ENCODE measurements around the gene OR9Q1.

DNA sequence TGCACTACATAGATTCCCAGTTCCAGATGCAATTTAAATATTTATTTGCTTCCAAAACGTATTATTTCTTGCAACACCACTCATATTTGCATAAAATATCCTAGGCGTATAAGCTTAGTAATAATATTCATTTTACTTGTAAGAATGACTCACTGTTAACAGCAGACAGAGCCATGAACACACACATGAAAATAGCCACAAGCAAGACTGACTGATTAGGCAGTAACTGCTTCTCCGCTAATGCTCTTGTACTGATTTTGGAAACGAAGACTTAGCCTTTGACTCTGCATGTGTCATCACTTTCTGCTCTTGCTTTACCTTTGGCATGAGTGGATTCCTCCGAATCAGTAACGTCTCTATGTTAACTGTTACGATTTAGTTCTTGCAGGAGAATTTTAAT lies 199.0 kb downstream of the OR9Q1 start:
- TF ChIP-seq, protein P1, sequence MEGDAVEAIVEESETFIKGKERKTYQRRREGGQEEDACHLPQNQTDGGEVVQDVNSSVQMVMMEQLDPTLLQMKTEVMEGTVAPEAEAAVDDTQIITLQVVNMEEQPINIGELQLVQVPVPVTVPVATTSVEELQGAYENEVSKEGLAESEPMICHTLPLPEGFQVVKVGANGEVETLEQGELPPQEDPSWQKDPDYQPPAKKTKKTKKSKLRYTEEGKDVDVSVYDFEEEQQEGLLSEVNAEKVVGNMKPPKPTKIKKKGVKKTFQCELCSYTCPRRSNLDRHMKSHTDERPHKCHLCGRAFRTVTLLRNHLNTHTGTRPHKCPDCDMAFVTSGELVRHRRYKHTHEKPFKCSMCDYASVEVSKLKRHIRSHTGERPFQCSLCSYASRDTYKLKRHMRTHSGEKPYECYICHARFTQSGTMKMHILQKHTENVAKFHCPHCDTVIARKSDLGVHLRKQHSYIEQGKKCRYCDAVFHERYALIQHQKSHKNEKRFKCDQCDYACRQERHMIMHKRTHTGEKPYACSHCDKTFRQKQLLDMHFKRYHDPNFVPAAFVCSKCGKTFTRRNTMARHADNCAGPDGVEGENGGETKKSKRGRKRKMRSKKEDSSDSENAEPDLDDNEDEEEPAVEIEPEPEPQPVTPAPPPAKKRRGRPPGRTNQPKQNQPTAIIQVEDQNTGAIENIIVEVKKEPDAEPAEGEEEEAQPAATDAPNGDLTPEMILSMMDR (IDR thresholded peaks at IDR 0.05; ENCODE audit: low read depth, low read length), result no peak
- TF ChIP-seq POLR2A (IDR thresholded peaks at IDR 0.05; ENCODE audit: extremely low read depth, insufficient read length), result no peak

Measured in NB4 (cell line).